GM23338 (cell line): ENCODE data around the gene PID1. TPM values are rescaled to one million over a fixed set of nuclear protein-coding genes. Genes with fewer than 3 reads are reported as not detected.

Experiments
- ATAC-seq: fragments of 200-7000 bp; cut with Tn5 transposase; 3 replicates; pipeline ENCODE4 v1.9.1; 2020
- DNase-seq: peaks from one replicate; pipeline ENCODE4 v3.0.0-alpha.2; 2015; ENCODE audit warnings: low spot score
- H2AFZ ChIP-seq: fragments of 200-600 bp; sonication (generic); 2 replicates; pipeline ENCODE4 v1.8.0; 2016; ENCODE audit warnings: antibody characterized with exemption, mild to moderate bottlenecking, moderate library complexity
- H3F3A ChIP-seq: fragments of 200-600 bp; sonication (generic); replicated peaks from 2 replicates; pipeline ENCODE4 v1.8.0; 2017; ENCODE audit warnings: antibody characterized with exemption, mixed run types, low read depth
- H3K27ac ChIP-seq: fragments of 200-600 bp; sonication (generic); 2 replicates; pipeline ENCODE4 v1.6.1; 2016; ENCODE audit warnings: low read depth
- H3K27me3 ChIP-seq: fragments of 200-600 bp; sonication (generic); 2 replicates; pipeline ENCODE4 v1.8.0; 2016; ENCODE audit warnings: mild to moderate bottlenecking, mixed run types, moderate library complexity; ENCODE audit not compliant: insufficient read depth
- H3K36me3 ChIP-seq: fragments of 200-600 bp; sonication (generic); 2 replicates; pipeline ENCODE4 v1.8.0; 2016; ENCODE audit warnings: mild to moderate bottlenecking; ENCODE audit not compliant: insufficient read depth
- H3K4me1 ChIP-seq: fragments of 200-600 bp; sonication (generic); 2 replicates; pipeline ENCODE4 v1.8.0; 2016; ENCODE audit warnings: mild to moderate bottlenecking, moderate library complexity; ENCODE audit not compliant: insufficient read depth
- H3K4me2 ChIP-seq: fragments of 200-600 bp; sonication (generic); 2 replicates; pipeline ENCODE4 v1.7.1; 2017; ENCODE audit warnings: mixed run types
- H3K4me3 ChIP-seq: fragments of 200-600 bp; sonication (generic); 2 replicates; pipeline ENCODE4 v1.6.1; 2016; ENCODE audit warnings: mixed run types
- H3K79me2 ChIP-seq: fragments of 200-600 bp; sonication (generic); replicated peaks from 2 replicates; pipeline ENCODE4 v1.8.0; 2017; ENCODE audit warnings: mild to moderate bottlenecking; ENCODE audit not compliant: insufficient read depth
- H3K9me2 ChIP-seq: fragments of 200-600 bp; sonication (generic); 2 replicates; pipeline ENCODE4 v1.8.0; 2017; ENCODE audit not compliant: insufficient read depth
- H4K20me1 ChIP-seq: fragments of 200-600 bp; sonication (generic); replicated peaks from 2 replicates; pipeline ENCODE4 v1.8.0; 2017; ENCODE audit warnings: mild to moderate bottlenecking; ENCODE audit not compliant: insufficient read depth
- H3K27ac Mint-ChIP-seq: 2 replicates; pipeline ENCODE4 v1.8.0; 2020; ENCODE audit warnings: inconsistent platforms, mild to moderate bottlenecking, moderate library complexity, mixed read lengths
- H3K27me3 Mint-ChIP-seq: 3 replicates; pipeline ENCODE4 v1.8.0; 2022; ENCODE audit warnings: low read depth, mild to moderate bottlenecking, moderate library complexity, mixed read lengths, inconsistent platforms; ENCODE audit not compliant: insufficient read depth, poor library complexity
- H3K36me3 Mint-ChIP-seq: 3 replicates; pipeline ENCODE4 v1.8.0; 2021; ENCODE audit warnings: low read depth, mild to moderate bottlenecking, inconsistent platforms, moderate library complexity, mixed read lengths
- H3K4me1 Mint-ChIP-seq: 3 replicates; pipeline ENCODE4 v1.8.0; 2020; ENCODE audit warnings: mild to moderate bottlenecking, inconsistent platforms, mixed read lengths
- H3K4me3 Mint-ChIP-seq: 3 replicates; pipeline ENCODE4 v1.8.0; 2021; ENCODE audit warnings: moderate library complexity, mild to moderate bottlenecking, inconsistent platforms, mixed read lengths
- H3K9me3 Mint-ChIP-seq: 3 replicates; pipeline ENCODE4 v1.8.0; 2020; ENCODE audit warnings: moderate library complexity, mild to moderate bottlenecking, inconsistent platforms, mixed read lengths
- CREB1 ChIP-seq: fragments of 250-450 bp; sonication (Bioruptor Pico); IDR thresholded peaks from 2 replicates; pipeline ENCODE4 v1.5.0; 2020; ENCODE audit warnings: low read depth, mild to moderate bottlenecking, moderate library complexity
- CTCF ChIP-seq, 2 experiments: fragments of 200-600 bp in 1 of 2; sonication (generic) in 1 of 2; conservative IDR thresholded peaks; 2 replicates each; pipeline versions ENCODE4 v1.5.1 to v1.6.1; 2016 to 2017; ENCODE audit warnings: antibody characterized with exemption in 2 of 2, low read depth in 2 of 2, mild to moderate bottlenecking in 2 of 2, moderate library complexity in 1 of 2
- ETS1 ChIP-seq: IDR thresholded peaks from 2 replicates; pipeline ENCODE4 v1.6.1; 2016; ENCODE audit warnings: antibody characterized with exemption
- EZH2 ChIP-seq: fragments of 200-600 bp; sonication (generic); IDR thresholded peaks from one replicate; pipeline ENCODE4 v1.8.0; 2017; ENCODE audit warnings: antibody characterized with exemption, mild to moderate bottlenecking, low read depth; ENCODE audit not compliant: unreplicated experiment
- EZH2phosphoT487 ChIP-seq: fragments of 200-600 bp; sonication (generic); IDR thresholded peaks from one replicate; pipeline ENCODE4 v1.8.1; 2018; ENCODE audit warnings: antibody characterized with exemption; ENCODE audit not compliant: unreplicated experiment
- JUNB ChIP-seq: IDR thresholded peaks from one replicate; pipeline ENCODE4 v1.6.1; 2016; ENCODE audit warnings: antibody characterized with exemption; ENCODE audit not compliant: unreplicated experiment
- NANOG ChIP-seq: IDR thresholded peaks from 2 replicates; pipeline ENCODE4 v1.6.1; 2016; ENCODE audit warnings: antibody characterized with exemption, borderline replicate concordance
- POLR2AphosphoS5 ChIP-seq: IDR thresholded peaks from 2 replicates; pipeline ENCODE4 v1.6.1; 2016; ENCODE audit warnings: antibody characterized with exemption, low read depth
- REST ChIP-seq: IDR thresholded peaks from one replicate; pipeline ENCODE4 v1.6.1; 2018; ENCODE audit warnings: antibody characterized with exemption; ENCODE audit not compliant: unreplicated experiment
- STAT1 ChIP-seq: IDR thresholded peaks from one replicate; pipeline ENCODE4 v1.6.1; 2016; ENCODE audit warnings: antibody characterized with exemption; ENCODE audit not compliant: unreplicated experiment
- ZNF114 ChIP-seq: fragments of 250-450 bp; sonication (Bioruptor Pico); IDR thresholded peaks from 2 replicates; pipeline ENCODE4 v1.5.0; 2020; ENCODE audit warnings: mild to moderate bottlenecking, moderate library complexity
- ZNF331 ChIP-seq: fragments of 250-450 bp; sonication (Bioruptor Pico); IDR thresholded peaks from 2 replicates; pipeline ENCODE4 v1.5.0; 2020; ENCODE audit warnings: low read depth, mild to moderate bottlenecking, moderate library complexity
- polyA plus RNA-seq: library from polyadenylated mRNA; unstranded; fragments of >200 nt; fragmentation: Nextera tagmentation; extraction: Ambion mirVana; gene quantifications from 2 replicates; pipeline ENCODE4 v1.2.1, GENCODE V29; 2016
- total RNA-seq: library from RNA; depleted of rRNA; stranded (reverse); fragments of >200 nt; shearing (Covaris generic); gene quantifications from 2 replicates; pipeline ENCODE4 v1.2.3, GENCODE V29; 2014
- TF ChIP-seq, protein P1 (sequence below): fragments of 250-450 bp; sonication (Bioruptor Pico); IDR thresholded peaks from 2 replicates; pipeline ENCODE4 v1.5.0; 2020; ENCODE audit warnings: mild to moderate bottlenecking, moderate library complexity

The PID1 gene
- total and polyA plus RNA-seq, 2 experiments from 2014 or later, result 1.7 to 2.4 TPM

DNA sequence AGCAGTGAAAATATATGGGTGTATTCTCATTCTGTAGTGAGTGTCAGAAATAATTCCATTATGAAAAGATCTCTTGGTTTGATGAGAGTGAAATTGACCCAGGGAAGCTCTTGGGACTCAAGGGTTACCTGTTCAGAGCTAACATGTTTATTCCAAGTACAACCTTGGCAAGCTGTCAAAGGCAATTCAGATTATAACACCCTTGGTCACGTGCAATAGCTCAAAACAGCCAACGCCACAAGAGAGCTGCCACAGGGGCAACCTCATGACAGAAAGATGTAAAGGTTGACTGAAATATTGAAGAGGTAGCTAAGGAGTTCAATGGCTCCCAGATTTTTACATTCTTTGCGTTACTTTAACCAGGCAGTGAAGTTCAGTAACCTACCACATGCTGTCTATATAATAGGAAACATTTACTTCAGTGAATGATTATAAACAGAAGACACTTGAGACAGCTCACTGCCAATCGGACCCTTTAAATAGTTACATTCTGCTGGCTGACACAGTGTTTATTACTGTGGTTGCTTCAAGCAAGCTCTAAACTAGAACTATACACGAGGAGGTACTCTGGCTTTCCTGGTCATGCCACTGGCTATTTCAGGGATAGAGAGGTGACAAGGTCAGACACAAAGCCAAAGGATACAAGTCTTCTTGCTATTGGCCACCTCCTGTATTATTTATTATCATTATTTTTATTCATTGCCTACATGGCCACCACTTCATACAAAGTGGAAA, 187.3 kb downstream of the PID1 start:
- DNase-seq (no peak), ATAC-seq (no peak)
- H4K20me1 ChIP-seq, result no peaks in the 10 kb centered on the region

More for the DNA sequence above, 187.3 kb downstream of the PID1 start:
- Histone ChIP-seq H2AFZ (no peak overlapping the region), H3K4me2 (no peak overlapping the region), H3K27ac (no peak overlapping the region), H3K79me2 (no peaks in the 10 kb centered on the region), H3K9me2 (0 out of 2 replicates have a peak, but pooled peaks cover 3% of the 10 kb centered on the region), H3K27me3 (no peaks in the 10 kb centered on the region), H3K4me3 (no peak overlapping the region), H3K4me1 (no peaks in the 10 kb centered on the region), H3F3A (no peaks in the 10 kb centered on the region), H3K36me3 (no peaks in the 10 kb centered on the region)
- 0 out of 3 replicates have a peak, but pooled peaks cover 2% of the 10 kb centered on the region for H3K4me1 Mint-ChIP-seq
- no peaks in the 10 kb centered on the region for H3K36me3 Mint-ChIP-seq
- H3K9me3 Mint-ChIP-seq, result no peaks in the 10 kb centered on the region
- H3K27me3 Mint-ChIP-seq, result peaks cover 2% of the 10 kb centered on the region
- H3K4me3 Mint-ChIP-seq, result no peak overlapping the region
- no peak overlapping the region for H3K27ac Mint-ChIP-seq
- TF ChIP-seq JUNB (no peak), REST (no peak), ZNF114 (CRISPR knock-in tag) (no peak), STAT1 (no peak), EZH2 (no peak), ZNF331 (CRISPR knock-in tag) (no peak), CTCF (conservative IDR thresholded peaks at IDR 0.05; ENCODE audit: low read depth in 2 of 2) (no peak), NANOG (no peak), POLR2AphosphoS5 (no peak), CREB1 (CRISPR knock-in tag) (no peak), EZH2phosphoT487 (no peak), ETS1 (no peak)
- TF ChIP-seq, protein P1, sequence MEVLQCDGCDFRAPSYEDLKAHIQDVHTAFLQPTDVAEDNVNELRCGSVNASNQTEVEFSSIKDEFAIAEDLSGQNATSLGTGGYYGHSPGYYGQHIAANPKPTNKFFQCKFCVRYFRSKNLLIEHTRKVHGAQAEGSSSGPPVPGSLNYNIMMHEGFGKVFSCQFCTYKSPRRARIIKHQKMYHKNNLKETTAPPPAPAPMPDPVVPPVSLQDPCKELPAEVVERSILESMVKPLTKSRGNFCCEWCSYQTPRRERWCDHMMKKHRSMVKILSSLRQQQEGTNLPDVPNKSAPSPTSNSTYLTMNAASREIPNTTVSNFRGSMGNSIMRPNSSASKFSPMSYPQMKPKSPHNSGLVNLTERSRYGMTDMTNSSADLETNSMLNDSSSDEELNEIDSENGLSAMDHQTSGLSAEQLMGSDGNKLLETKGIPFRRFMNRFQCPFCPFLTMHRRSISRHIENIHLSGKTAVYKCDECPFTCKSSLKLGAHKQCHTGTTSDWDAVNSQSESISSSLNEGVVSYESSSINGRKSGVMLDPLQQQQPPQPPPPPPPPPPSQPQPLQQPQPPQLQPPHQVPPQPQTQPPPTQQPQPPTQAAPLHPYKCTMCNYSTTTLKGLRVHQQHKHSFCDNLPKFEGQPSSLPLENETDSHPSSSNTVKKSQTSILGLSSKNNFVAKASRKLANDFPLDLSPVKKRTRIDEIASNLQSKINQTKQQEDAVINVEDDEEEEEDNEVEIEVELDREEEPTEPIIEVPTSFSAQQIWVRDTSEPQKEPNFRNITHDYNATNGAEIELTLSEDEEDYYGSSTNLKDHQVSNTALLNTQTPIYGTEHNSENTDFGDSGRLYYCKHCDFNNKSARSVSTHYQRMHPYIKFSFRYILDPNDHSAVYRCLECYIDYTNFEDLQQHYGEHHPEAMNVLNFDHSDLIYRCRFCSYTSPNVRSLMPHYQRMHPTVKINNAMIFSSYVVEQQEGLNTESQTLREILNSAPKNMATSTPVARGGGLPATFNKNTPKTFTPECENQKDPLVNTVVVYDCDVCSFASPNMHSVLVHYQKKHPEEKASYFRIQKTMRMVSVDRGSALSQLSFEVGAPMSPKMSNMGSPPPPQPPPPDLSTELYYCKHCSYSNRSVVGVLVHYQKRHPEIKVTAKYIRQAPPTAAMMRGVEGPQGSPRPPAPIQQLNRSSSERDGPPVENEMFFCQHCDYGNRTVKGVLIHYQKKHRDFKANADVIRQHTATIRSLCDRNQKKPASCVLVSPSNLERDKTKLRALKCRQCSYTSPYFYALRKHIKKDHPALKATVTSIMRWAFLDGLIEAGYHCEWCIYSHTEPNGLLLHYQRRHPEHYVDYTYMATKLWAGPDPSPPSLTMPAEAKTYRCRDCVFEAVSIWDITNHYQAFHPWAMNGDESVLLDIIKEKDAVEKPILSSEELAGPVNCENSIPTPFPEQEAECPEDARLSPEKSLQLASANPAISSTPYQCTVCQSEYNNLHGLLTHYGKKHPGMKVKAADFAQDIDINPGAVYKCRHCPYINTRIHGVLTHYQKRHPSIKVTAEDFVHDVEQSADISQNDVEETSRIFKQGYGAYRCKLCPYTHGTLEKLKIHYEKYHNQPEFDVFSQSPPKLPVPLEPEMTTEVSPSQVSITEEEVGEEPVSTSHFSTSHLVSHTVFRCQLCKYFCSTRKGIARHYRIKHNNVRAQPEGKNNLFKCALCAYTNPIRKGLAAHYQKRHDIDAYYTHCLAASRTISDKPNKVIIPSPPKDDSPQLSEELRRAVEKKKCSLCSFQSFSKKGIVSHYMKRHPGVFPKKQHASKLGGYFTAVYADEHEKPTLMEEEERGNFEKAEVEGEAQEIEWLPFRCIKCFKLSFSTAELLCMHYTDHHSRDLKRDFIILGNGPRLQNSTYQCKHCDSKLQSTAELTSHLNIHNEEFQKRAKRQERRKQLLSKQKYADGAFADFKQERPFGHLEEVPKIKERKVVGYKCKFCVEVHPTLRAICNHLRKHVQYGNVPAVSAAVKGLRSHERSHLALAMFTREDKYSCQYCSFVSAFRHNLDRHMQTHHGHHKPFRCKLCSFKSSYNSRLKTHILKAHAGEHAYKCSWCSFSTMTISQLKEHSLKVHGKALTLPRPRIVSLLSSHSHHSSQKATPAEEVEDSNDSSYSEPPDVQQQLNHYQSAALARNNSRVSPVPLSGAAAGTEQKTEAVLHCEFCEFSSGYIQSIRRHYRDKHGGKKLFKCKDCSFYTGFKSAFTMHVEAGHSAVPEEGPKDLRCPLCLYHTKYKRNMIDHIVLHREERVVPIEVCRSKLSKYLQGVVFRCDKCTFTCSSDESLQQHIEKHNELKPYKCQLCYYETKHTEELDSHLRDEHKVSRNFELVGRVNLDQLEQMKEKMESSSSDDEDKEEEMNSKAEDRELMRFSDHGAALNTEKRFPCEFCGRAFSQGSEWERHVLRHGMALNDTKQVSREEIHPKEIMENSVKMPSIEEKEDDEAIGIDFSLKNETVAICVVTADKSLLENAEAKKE (CRISPR knock-in tag), result no peak
